NCI-H774 (cell line): ENCODE measurements around the gene SEPTIN8.
"Not testable (repeated sequence)": the region's sequence is repeated elsewhere in the genome, so short reads cannot be mapped to it uniquely, and the experiment has no call there.

Experiments
- DNase-seq: peaks from one replicate; lab custom pipeline; 2025; lab: John Stamatoyannopoulos, UW

Gene SEPTIN8

DNA sequence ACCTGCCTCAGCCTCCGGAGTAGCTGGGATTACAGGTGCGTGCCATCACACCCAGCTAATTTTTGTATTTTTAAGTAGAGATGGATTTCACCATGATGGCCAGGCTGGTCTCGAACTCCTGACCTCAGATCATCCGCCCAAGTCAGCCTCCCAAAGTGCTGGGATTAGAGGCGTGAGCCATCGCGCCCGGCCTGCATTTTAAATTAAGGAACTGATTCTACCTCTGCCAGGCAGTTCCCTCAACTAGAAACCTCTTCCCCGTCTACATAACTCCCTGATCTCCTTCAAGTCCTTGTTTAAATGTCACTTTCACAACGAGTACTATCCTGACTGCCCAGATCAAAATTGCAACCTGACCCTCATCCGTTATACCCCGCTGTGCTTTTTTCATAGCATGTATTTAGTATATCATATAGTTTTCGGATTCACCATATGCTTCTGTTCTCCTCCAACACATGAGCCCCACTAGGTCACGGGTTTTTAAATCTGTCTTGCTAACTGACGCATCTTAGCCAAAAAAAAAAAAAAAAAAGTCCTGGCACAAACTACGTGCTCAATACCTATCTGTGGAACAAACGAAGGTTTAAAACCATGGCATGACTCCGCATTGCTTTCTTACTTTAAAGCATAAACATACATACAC, 35.2 kb upstream of the SEPTIN8 start:
- DNase-seq: no peak

DNA sequence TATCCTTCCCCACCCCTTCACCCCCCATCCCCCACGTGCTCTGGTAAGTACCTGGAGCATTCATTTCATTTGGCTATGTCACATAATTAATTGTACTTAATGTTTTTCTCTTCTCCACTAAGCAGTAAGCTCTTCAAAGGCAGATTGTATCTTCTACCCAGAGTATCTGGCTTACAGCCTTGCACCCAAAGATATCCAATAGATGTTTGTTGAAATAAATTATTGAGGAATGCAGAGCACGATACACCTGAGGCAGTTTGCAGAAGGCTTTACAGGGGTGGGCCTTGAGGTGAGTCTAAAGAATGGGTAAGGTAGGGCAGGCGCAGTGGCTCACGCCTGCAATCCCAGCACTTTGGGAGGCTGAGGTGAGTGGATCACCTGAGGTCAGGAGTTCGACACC, 33.6 kb upstream of the SEPTIN8 start:
- DNase-seq: no peak

DNA sequence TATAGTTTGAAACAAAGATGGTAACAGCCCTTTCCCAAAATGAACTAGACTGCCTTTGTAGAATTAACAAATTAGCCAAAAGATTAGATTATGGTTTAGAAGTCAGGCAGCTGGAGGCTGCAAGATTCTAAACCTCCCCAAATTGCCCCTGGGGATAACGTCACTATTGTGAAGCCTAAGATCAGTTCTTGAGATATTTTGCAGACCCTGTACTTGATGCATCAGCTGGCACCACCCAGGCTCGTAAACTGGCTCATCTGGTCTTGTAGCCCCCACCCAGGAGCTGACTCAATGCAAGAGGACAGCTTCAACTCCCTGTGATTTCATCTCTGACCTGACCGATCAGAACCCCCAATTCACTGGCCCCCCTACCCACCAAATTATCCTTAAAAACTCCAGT, 31.8 kb upstream of the SEPTIN8 start:
- DNase-seq: no peak

- DNase-seq: no peak
These were observed 31.4 kb upstream of the SEPTIN8 start for GRCh38 chr5:132808448-132808847.

GRCh38 chr5:132807163-132807838, 30.3 kb upstream of the SEPTIN8 start:
- no peak for DNase-seq

GRCh38 chr5:132806804-132807162, 29.7 kb upstream of the SEPTIN8 start:
- not testable (repeated sequence) for DNase-seq

DNA sequence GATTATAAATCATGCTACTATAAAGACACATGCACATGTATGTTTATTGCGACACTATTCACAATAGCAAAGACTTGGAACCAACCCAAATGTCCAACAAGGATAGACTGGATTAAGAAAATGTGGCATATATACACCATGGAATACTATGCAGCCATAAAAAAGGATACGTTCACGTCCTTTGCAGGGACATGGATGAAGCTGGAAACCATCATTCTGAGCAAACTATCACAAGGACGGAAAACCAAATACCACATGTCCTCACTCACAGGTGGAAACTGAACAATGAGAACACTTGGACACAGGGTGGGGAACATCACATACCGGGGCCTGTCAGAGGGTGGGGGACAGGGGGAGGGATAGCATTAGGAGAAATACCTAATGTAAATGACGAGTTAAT, 28.8 kb upstream of the SEPTIN8 start:
- DNase-seq: not testable (repeated sequence)

DNA sequence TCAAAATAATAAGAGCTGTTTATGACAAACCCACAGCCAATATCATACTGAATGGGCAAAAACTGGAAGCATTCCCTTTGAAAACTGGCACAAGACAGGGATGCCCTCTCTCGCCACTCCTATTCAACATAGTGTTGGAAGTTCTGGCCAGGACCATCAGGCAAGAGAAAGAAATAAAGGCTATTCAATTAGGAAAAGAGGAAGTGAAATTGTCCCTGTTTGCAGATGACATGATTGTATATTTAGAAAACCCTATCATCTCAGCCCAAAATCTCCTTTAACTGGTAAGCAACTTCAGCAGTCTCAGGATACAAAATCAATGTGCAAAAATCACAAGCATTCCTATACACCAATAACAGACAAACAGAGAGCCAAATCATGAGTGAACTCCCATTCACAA, 27.2 kb upstream of the SEPTIN8 start:
- not testable (repeated sequence) for DNase-seq

GRCh38 chr5:132802685-132803066, 25.6 kb upstream of the SEPTIN8 start:
- not testable (repeated sequence) for DNase-seq

DNA sequence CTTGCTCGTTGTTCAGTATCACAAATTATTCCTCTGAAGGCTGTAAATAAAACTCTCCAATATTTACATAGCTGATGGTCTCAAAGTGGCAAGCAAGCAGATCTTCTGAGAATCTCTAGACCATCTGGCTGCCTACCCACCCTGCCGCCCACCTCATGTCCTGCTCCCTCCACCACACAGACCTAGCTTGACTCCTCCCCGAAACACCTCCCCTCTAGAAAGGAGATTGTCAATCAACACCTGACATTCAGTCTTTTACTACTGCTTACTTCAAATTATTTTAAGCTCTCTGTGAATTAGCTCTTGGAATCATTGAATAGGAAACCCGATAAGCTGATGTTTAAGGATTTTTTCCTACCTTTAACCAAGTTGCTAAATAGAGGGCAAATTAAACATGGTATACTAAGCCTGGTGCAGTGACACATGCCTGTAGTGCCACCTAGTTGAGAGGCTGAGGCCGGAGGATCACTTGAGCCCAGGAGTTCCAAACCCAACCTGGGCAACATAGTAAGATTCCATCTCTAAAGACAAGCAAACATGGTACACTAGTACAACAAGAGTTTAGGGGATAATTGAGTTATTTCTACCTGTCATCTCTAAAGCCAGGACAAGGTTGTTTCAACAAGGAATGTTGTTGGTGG, 25.1 kb upstream of the SEPTIN8 start:
- DNase-seq: no peak

DNA sequence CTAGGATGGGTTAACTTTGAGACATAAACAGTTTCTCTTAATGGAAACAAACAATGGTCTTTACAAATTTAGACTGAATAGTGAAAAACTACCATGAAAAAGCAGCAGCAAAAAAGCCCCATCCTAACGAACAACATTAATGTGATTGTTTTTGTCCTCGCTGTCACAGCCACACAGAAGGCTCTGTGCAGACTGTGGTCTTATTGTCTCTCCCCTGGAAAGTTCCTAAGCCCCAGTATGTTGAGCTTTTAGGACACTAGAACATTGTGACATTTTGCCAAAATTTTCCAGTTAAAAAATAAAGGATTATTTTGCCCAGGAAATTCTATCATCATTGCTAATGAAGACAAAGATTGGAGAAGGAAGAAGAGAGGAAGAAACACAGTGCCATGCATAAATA, 23.5 kb upstream of the SEPTIN8 start:
- DNase-seq: no peak

GRCh38 chr5:132799392-132799791, 22.4 kb upstream of the SEPTIN8 start:
- DNase-seq: no peak

GRCh38 chr5:132797651-132798050, 20.6 kb upstream of the SEPTIN8 start:
- DNase-seq: no peak

- DNase-seq: no peak
These were observed 14.0 kb upstream of the SEPTIN8 start for GRCh38 chr5:132791026-132791425.

- DNase-seq: no peak
These were observed 13.3 kb upstream of the SEPTIN8 start for GRCh38 chr5:132790201-132790865.

DNA sequence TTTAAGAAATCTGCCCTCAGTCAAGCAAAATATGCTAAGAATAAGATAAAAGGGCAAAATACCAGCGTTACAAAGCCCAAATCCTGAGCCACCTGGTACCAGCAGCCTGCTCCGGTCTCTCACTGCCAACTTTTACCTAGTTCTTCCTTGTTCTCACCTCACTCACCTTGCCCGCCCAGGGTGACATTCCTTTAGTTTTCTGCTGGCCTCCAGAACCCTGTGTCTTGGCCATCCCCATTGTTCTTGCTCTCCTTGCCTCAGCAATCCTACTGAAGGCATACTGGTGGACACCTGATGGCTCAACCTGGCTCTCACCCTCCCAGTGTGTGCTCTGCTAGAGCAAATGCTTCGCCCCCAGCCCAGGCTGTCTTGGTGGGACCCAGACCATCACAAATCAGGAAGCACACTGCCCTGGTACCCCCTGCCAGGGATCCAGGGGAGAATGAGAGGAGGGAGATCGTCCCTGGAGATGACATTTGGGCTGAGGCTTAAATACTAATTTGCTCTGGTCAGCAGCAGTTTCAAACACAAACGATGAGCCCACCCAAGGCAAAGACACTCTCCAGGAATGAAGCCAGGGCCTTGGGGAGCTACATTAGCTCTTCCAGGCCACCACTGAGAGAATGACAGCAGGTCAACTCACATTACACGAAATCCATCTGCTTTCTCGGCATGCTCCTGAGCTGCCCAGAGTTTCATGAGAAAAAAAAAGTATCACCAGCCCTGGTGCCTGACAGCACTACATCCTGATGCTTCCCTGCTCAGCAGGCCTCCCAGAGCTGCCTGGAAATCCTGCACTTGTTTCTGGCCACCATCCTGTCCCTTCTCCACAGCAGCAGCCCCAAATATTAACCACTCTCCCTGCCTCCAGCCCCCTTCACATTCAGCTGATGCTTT, 12.2 kb upstream of the SEPTIN8 start:
- DNase-seq: no peak

GRCh38 chr5:132788508-132788907, 11.5 kb upstream of the SEPTIN8 start:
- DNase-seq: no peak

DNA sequence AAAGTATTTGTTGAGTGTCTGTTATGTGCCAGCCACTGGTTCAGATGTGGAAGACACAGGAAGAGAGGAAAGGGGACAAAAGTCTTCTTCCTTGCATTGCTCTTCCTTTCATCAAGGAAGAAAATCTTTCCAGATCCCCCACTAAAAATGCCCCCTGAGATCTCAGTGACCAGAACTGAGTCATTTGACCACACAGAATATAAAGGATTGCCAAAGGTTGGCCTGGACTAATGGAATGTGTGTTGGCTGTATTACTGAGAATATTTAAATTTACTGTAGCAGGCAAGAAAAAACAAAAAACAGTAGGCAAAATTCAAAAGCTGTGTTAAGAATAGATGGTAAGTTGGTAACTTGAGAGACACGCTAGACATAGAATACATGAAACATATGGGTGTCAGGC, 10.0 kb upstream of the SEPTIN8 start:
- DNase-seq: no peak

- no peak for DNase-seq
These were observed 8.8 kb upstream of the SEPTIN8 start for GRCh38 chr5:132785864-132786263.

DNA sequence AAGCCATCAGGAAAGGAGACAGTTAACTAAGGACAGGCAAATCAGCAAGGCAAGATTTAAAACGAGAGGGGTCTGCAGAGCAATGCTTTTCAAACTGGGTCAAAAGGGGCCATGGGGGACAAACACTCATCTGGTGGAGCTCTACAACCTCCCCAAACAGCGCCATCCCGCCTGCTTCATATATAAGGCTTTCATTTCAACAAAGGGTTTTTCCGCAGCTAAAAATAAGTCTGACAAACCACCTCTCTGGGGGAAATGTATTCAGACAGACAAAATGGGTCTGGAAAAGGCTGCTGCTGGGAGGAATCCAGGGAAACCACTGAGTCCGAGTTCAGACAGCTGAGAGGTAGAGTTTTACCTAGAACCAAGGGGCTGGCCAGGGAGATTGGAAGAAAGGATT, 8.3 kb upstream of the SEPTIN8 start:
- no peak for DNase-seq

DNA sequence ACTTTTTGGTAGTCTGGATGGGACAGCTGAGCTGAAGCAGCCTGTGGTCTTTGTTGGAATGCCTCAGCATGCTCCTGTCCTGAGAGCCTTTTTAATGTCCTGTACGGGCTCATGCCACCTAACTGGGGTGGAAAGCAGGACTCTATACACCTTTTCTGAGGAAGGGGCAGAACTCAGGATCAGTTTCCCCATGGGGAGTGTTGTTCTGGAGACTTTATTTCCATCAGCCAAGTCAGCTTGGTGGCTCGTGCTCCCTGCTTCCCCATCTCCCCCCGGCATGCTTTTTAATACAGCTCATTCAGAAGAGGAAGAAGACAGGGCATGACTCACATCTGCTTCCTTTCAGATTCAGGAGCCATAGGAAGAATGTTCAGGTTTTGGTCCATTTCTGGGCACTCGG, 5.1 kb upstream of the SEPTIN8 start:
- DNase-seq: no peak

DNA sequence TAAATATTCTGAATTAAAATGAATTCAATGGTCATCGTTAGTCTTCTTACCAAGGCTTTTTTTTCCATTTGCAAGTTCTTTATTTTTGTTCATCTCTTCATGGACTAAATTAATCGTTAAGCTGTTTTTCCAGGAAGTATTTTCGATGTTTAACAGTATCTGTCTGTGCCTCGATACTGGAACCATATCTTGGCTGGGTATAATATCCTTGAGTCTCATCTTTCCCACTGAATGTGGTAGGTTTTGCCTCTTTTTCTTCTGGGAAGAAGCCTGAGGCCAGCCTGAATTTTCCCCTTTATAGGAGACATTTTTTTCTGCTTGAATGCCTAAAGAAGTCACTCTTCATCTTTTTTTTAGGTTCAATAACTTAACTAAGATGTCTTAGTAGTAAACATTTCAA, 4.0 kb upstream of the SEPTIN8 start:
- DNase-seq: no peak
